Gastrocnemius medialis (tissue), 4 donors: ENCODE data around the gene PSMA1.

Experiments used
- CTCF ChIP-seq, 5 experiments: fragments of 450-650 bp in 3 of 5; fragments of 200-600 bp in 2 of 5; sonication (generic) in 2 of 5; IDR thresholded peaks in 4 of 5; conservative IDR thresholded peaks in 1 of 5; 1 replicate in 4 of 5; 2 replicates in 1 of 5; pipeline ENCODE4 v1.5.1; 2016 to 2019; ENCODE audit warnings: antibody characterized with exemption in 5 of 5, mild to moderate bottlenecking in 3 of 5, moderate library complexity in 3 of 5
- POLR2A ChIP-seq, 2 donors: fragments of 450-650 bp; IDR thresholded peaks; one replicate each; pipeline ENCODE4 v1.6.1; 2017; ENCODE audit warnings: antibody characterized with exemption in 2 of 2, mild to moderate bottlenecking in 2 of 2, moderate library complexity in 2 of 2

- TF ChIP-seq CTCF (IDR thresholded peaks at IDR 0.05 in 4 of 5, conservative IDR thresholded peaks at IDR 0.05 in 1 of 5) (no peak), POLR2A (IDR thresholded peaks at IDR 0.05) (no peak)
Observed at GRCh38 chr11:14480716-14481115, 39.5 kb downstream of the PSMA1 start.
